CD4-positive, alpha-beta T cell (primary cell): ENCODE measurements around the gene CEP350. TPM values are rescaled to one million over a fixed set of nuclear protein-coding genes. Genes with fewer than 3 reads are reported as not detected.

Experiments used
- ATAC-seq: fragments of 200-7000 bp; cut with Tn5 transposase; one replicate; pipeline ENCODE4 v1.10.0; 2022; ENCODE audit warnings: mild to moderate bottlenecking; ENCODE audit not compliant: poor library complexity
- CTCF ChIA-PET: fragments of 350-600 bp; sonication (Branson Sonifier 250); formaldehyde crosslinking; loops from one replicate; lab custom pipeline; 2021; ENCODE audit warnings: antibody characterized with exemption, inconsistent platforms; lab: Charles Lee
- POLR2A ChIA-PET: fragments of 350-600 bp; sonication (Branson Sonifier 250); formaldehyde crosslinking; loops from one replicate; lab custom pipeline; 2021; ENCODE audit warnings: antibody characterized with exemption, inconsistent platforms; lab: Charles Lee
- DNase-seq, 14 experiments: peaks; one replicate each; pipeline ENCODE4 v3.0.0-alpha.2; 2013 to 2020; ENCODE audit warnings: mixed read lengths in 2 of 14
- H3K27ac ChIP-seq, 2 donors: one replicate each; pipeline versions ENCODE4 v1.5.1 to v1.7.0; 2013; ENCODE audit warnings: low read length in 2 of 2, low read depth in 1 of 2, mild to moderate bottlenecking in 1 of 2
- H3K27me3 ChIP-seq, 2 experiments: 1 replicate in 1 of 2; 2 replicates in 1 of 2; pipeline versions ENCODE4 v1.6.1 to v1.7.0; 2013; ENCODE audit warnings: low read length in 2 of 2, control low read depth in 1 of 2, mild to moderate bottlenecking in 1 of 2, moderate library complexity in 1 of 2; ENCODE audit not compliant: insufficient read depth in 2 of 2, control insufficient read depth in 1 of 2
- H3K36me3 ChIP-seq: one replicate; pipeline ENCODE4 v1.6.1; 2013; ENCODE audit warnings: low read length, control low read depth; ENCODE audit not compliant: insufficient read depth
- H3K4me1 ChIP-seq: one replicate; pipeline ENCODE4 v1.6.1; 2013; ENCODE audit warnings: low read length, control low read depth; ENCODE audit not compliant: insufficient read depth
- H3K4me3 ChIP-seq: one replicate; pipeline ENCODE4 v1.5.1; 2013; ENCODE audit warnings: mild to moderate bottlenecking, low read length, moderate library complexity
- H3K9me3 ChIP-seq, 2 experiments: 1 replicate in 1 of 2; 2 replicates in 1 of 2; pipeline versions ENCODE4 v1.6.1 to v1.7.0; 2013; ENCODE audit warnings: low read length in 2 of 2, mild to moderate bottlenecking in 2 of 2, control low read depth in 1 of 2, moderate library complexity in 1 of 2; ENCODE audit not compliant: control insufficient read depth in 1 of 2, insufficient read depth in 1 of 2
- H3K27ac Mint-ChIP-seq: one replicate; pipeline ENCODE4 v1.8.0; 2020; ENCODE audit warnings: mixed read lengths
- H3K27me3 Mint-ChIP-seq: one replicate; pipeline ENCODE4 v1.8.0; 2021; ENCODE audit warnings: mixed read lengths
- H3K36me3 Mint-ChIP-seq: one replicate; pipeline ENCODE4 v1.8.0; 2021; ENCODE audit warnings: low read depth, mixed read lengths
- H3K4me1 Mint-ChIP-seq: one replicate; pipeline ENCODE4 v1.8.0; 2021; ENCODE audit warnings: low read depth, mixed read lengths
- H3K4me3 Mint-ChIP-seq: one replicate; pipeline ENCODE4 v1.8.0; 2020; ENCODE audit warnings: mild to moderate bottlenecking, mixed read lengths
- H3K9me3 Mint-ChIP-seq: one replicate; pipeline ENCODE4 v1.8.0; 2020; ENCODE audit warnings: mixed read lengths
- intact Hi-C, 2 experiments: fragments of 100-400 bp; cut with DNase I in 1 of 2; cut with micrococcal nuclease in 1 of 2; formaldehyde crosslinking; loops; one replicate each; pipeline versions ENCODE4 v1.15.1 to v1.9.0; 2023 to 2025; cut with DNase I, micrococcal nuclease
- total RNA-seq, 174 experiments: library from RNA in 2 of 174; stranded (reverse) in 2 of 174; gene quantifications; one replicate each; pipeline ENCODE4 v1.2.3 and lab custom pipeline; 2021 to 2026
- TF ChIP-seq, protein P1 (sequence below): fragments of 200-600 bp; IDR thresholded peaks from one replicate; pipeline ENCODE4 v1.8.0; 2022; ENCODE audit warnings: antibody characterized with exemption, mild to moderate bottlenecking

The CEP350 gene
- total RNA-seq, 2 experiments from 2014 or later, result 45.5 to 51.4 TPM

DNA sequence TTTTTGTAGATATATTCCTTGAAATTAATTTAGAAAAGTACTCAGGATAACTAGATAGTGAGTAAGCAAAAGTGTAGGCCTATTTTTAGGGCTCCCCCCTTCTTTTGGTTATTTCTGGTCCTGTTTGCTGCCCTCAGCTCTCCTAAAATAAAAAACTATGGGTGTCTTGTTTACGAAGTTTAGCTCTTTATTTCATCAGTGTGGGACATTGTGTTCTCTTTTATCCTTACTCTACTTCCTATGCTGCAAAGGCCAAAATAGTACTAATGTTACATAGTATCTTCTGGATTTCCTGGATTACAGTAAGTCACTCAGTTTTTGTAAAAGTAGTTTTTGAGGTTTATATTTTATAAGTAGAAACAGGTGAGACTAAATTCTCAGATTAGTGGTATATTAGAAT, 15.4 kb downstream of the CEP350 start:
- no peak overlapping the region for H3K27ac ChIP-seq
- peaks cover 4 to 13% of the 10 kb centered on the region in 2 experiments for H3K9me3 ChIP-seq
- H3K4me1 Mint-ChIP-seq, result peaks cover 60% of the 10 kb centered on the region

DNA sequence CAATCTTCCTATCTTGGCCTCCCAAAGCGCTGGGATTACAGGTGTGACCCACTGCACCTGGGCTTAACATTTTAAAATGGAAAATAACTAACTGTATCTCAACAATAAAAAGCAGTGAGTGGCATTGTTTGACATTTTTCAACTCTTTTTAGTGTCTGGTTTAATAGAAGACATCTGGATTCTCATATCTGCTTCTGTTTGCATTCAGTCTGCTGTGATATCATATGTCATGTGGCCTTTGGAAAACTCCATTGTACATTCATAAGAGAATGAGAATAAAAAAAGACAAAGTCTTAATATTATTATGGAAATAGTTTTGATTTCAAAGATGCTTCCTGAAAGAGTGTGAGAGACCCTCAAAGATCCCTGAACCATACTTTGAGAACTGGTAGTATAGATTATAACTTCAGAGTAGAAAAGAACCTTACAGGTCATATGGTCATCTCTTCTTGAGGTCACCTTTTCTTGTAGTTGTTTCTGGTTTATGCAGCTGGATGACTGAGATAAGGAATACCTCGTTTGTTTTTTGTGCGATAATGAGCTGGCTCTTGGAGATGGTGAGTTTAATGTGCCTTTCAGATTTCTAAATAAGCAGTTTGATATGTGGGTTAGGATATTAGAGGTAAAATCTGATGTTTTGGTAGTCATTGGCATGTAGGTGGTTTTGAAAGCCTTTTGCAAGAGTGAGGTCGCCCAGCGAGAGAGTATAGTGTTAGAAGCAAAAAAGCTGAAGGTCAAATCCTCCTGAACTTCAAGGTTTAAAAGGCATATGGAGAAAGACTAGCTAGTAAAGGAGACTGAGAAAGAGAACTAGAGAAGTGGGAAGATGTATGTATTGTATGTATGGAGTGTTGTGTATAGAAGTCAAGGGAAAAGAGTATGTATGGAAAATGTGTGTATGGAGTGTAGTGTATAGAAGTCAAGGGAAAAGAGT, 17.2 kb downstream of the CEP350 start:
- Mint-ChIP-seq H3K9me3 (no peaks in the 10 kb centered on the region), H3K27ac (no peak overlapping the region), H3K4me3 (no peak overlapping the region), H3K4me1 (peaks cover 70% of the 10 kb centered on the region), H3K27me3 (no peaks in the 10 kb centered on the region), H3K36me3 (peaks cover 41% of the 10 kb centered on the region)
- DNase-seq (no peak), ATAC-seq (no peak)
- ChIA-PET POLR2A (no interaction called here), CTCF (no interaction called here)
- Histone ChIP-seq H3K27ac (no peak overlapping the region), H3K36me3 (peaks cover 2% of the 10 kb centered on the region), H3K27me3 (no peaks in the 10 kb centered on the region), H3K4me1 (peaks cover 19% of the 10 kb centered on the region), H3K9me3 (peaks cover 2 to 4% of the 10 kb centered on the region in 2 experiments), H3K4me3 (no peak overlapping the region)
- intact Hi-C loops, result no loop called here
- TF ChIP-seq, protein P1, sequence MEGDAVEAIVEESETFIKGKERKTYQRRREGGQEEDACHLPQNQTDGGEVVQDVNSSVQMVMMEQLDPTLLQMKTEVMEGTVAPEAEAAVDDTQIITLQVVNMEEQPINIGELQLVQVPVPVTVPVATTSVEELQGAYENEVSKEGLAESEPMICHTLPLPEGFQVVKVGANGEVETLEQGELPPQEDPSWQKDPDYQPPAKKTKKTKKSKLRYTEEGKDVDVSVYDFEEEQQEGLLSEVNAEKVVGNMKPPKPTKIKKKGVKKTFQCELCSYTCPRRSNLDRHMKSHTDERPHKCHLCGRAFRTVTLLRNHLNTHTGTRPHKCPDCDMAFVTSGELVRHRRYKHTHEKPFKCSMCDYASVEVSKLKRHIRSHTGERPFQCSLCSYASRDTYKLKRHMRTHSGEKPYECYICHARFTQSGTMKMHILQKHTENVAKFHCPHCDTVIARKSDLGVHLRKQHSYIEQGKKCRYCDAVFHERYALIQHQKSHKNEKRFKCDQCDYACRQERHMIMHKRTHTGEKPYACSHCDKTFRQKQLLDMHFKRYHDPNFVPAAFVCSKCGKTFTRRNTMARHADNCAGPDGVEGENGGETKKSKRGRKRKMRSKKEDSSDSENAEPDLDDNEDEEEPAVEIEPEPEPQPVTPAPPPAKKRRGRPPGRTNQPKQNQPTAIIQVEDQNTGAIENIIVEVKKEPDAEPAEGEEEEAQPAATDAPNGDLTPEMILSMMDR, result no peak

More for the DNA sequence above, 15.4 kb downstream of the CEP350 start:
- Histone ChIP-seq H3K4me1 (peaks cover 19% of the 10 kb centered on the region), H3K36me3 (peaks cover 2% of the 10 kb centered on the region), H3K27me3 (no peaks in the 10 kb centered on the region), H3K4me3 (no peak overlapping the region)
- no peaks in the 10 kb centered on the region for H3K27me3 Mint-ChIP-seq
- CTCF ChIA-PET, result no interaction called here
- TF ChIP-seq, protein P1, result no peak
- POLR2A ChIA-PET, result no interaction called here
- no peak overlapping the region for H3K27ac Mint-ChIP-seq
- peak overlapping the region; percentile 61 for H3K4me3 Mint-ChIP-seq
- ATAC-seq (no peak), DNase-seq (no peak)
- no peaks in the 10 kb centered on the region for H3K9me3 Mint-ChIP-seq
- H3K36me3 Mint-ChIP-seq, result peaks cover 50% of the 10 kb centered on the region
- intact Hi-C loops, result no loop called here

DNA sequence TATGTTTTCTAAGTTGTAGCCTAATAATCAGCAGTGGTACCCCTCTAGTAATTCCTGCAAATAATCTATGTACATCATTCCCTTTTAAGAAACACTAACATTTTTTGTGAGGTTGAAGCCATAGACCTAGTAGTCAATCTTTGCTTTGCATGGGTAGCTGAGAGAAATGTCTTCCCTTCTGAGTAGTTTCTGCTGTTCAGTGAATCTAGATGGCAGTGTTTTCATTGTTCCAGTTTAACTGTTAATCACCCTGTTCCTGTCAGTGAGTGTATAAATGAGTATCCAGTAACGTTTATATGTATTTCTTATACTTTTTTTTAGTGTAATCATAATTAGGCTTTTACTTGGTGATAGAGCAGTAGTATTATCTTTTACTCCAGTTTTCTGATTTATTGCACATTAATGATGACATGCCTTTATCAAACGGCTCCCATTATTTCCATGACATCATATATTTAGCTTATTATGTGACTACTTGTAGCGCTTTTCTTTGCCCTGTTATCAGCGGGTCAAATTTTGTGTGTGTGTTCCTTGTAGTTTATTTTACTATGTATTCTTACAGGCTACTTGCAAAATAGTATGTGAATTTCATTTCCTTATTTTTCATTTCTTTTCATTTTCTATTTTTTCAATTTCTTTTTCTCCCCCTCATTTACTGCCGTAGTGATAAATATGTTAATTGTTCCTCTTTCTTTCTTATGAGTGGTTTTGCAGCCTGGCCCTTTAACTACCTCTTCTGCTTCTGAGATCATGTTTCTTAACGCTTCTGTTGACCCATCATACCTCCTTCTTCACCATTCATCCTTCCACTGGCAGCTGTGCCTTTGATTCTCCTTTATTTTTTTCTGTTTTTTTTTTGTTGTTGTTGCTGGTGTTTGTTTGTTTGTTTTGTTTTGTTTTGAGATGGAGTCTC, 18.8 kb downstream of the CEP350 start:
- Mint-ChIP-seq H3K27me3 (no peaks in the 10 kb centered on the region), H3K4me3 (no peak overlapping the region)

More for the DNA sequence above, 18.8 kb downstream of the CEP350 start:
- Histone ChIP-seq H3K4me3 (no peak overlapping the region), H3K36me3 (peaks cover 2% of the 10 kb centered on the region), H3K27ac (no peak overlapping the region), H3K4me1 (peaks cover 15% of the 10 kb centered on the region), H3K27me3 (no peaks in the 10 kb centered on the region), H3K9me3 (no peaks in the 10 kb centered on the region)
- ChIA-PET CTCF (no interaction called here), POLR2A (interaction anchor here (0.6 kb wide), 1 partner anchor 19 kb away, joined by 3 read pairs; the partner anchor contains the start of gene CEP350)
- DNase-seq (no peak), ATAC-seq (no peak)
- Mint-ChIP-seq H3K9me3 (no peaks in the 10 kb centered on the region), H3K36me3 (peaks cover 39% of the 10 kb centered on the region), H3K4me1 (peaks cover 79% of the 10 kb centered on the region), H3K27ac (no peak overlapping the region)
- TF ChIP-seq, protein P1, result no peak
- intact Hi-C loops, result no loop called here
